Memory B cell (primary cell): ENCODE data around the gene GUCY2D.

ENCODE experiments used
- ATAC-seq: fragments of 150-1000 bp; cut with Tn5 transposase; 2 replicates; pipeline ENCODE4 v1.10.0; 2021; ENCODE audit warnings: low read depth, mild to moderate bottlenecking, moderate library complexity
- DNase-seq, 2 donors: peaks; one replicate each; pipeline ENCODE4 v3.0.0; 2022; ENCODE audit warnings: low spot score in 2 of 2
- H3K27ac Mint-ChIP-seq: one replicate; pipeline ENCODE4 v1.8.0; 2022; ENCODE audit warnings: mild to moderate bottlenecking, moderate library complexity, mixed read lengths
- H3K27me3 Mint-ChIP-seq: one replicate; pipeline ENCODE4 v1.8.0; 2022; ENCODE audit warnings: mixed read lengths
- H3K36me3 Mint-ChIP-seq: one replicate; pipeline ENCODE4 v1.8.0; 2022; ENCODE audit warnings: mild to moderate bottlenecking, mixed read lengths
- H3K4me1 Mint-ChIP-seq: one replicate; pipeline ENCODE4 v1.8.0; 2022; ENCODE audit warnings: mixed read lengths
- H3K4me3 Mint-ChIP-seq: one replicate; pipeline ENCODE4 v1.8.0; 2022; ENCODE audit warnings: mild to moderate bottlenecking, moderate library complexity, mixed read lengths
- H3K9me3 Mint-ChIP-seq: one replicate; pipeline ENCODE4 v1.8.0; 2022; ENCODE audit warnings: mixed read lengths

GUCY2D gene

GRCh38 chr17:8067806-8068205 is 65.4 kb downstream of the GUCY2D start:
- no peaks in the 10 kb centered on the region for H3K9me3 Mint-ChIP-seq
- no peak overlapping the region for H3K27ac Mint-ChIP-seq
- peaks cover 24% of the 10 kb centered on the region for H3K27me3 Mint-ChIP-seq
- DNase-seq = no peak
- no peaks in the 10 kb centered on the region for H3K36me3 Mint-ChIP-seq
- H3K4me3 Mint-ChIP-seq = no peak overlapping the region
- peaks cover 9% of the 10 kb centered on the region for H3K4me1 Mint-ChIP-seq
- ATAC-seq = no peak

- H3K4me3 Mint-ChIP-seq = no peak overlapping the region
- H3K4me1 Mint-ChIP-seq = peaks cover 17% of the 10 kb centered on the region
- ATAC-seq (no peak), DNase-seq (no peak)
- peaks cover 25% of the 10 kb centered on the region for H3K27me3 Mint-ChIP-seq
- H3K27ac Mint-ChIP-seq = no peak overlapping the region
- no peaks in the 10 kb centered on the region for H3K9me3 Mint-ChIP-seq
- H3K36me3 Mint-ChIP-seq = no peaks in the 10 kb centered on the region
Measured at GRCh38 chr17:8068736-8069586, 66.5 kb downstream of the GUCY2D start.

- no peak overlapping the region for H3K27ac Mint-ChIP-seq
- H3K36me3 Mint-ChIP-seq = no peaks in the 10 kb centered on the region
- no peaks in the 10 kb centered on the region for H3K9me3 Mint-ChIP-seq
- DNase-seq (no peak), ATAC-seq (no peak)
- H3K4me1 Mint-ChIP-seq = peaks cover 22% of the 10 kb centered on the region
- peaks cover 26% of the 10 kb centered on the region for H3K27me3 Mint-ChIP-seq
- no peak overlapping the region for H3K4me3 Mint-ChIP-seq
Measured at GRCh38 chr17:8069587-8069860, 67.1 kb downstream of the GUCY2D start.
